Caco-2 (cell line): ENCODE results near the gene ITGB8. TPM values are rescaled to one million over a fixed set of nuclear protein-coding genes. Genes with fewer than 3 reads are reported as not detected.

Experiments
- BruUV-seq: library from RNA; stranded (reverse); fragments of 400-500 nt; replicated peaks from 2 replicates; lab custom pipeline; 2021; lab: Mats Ljungman, UMichigan
- CTCF ChIA-PET: fragments of 300-600 bp; sonication (Branson Sonifier 250); formaldehyde crosslinking; loops from one replicate; lab custom pipeline; 2022; ENCODE audit warnings: antibody characterized with exemption; lab: Charles Lee
- POLR2A ChIA-PET: fragments of 300-600 bp; sonication (Branson Sonifier 250); formaldehyde crosslinking; loops from one replicate; lab custom pipeline; 2022; ENCODE audit warnings: antibody characterized with exemption; lab: Charles Lee
- DNase-seq, 2 experiments: peaks; one replicate each; pipeline versions ENCODE4 v3.0.0 to v3.0.0-alpha.2; 2020 to 2022
- H3K27me3 ChIP-seq: replicated peaks from 2 replicates; pipeline ENCODE4 v1.6.0; 2011; ENCODE audit warnings: low read length; ENCODE audit not compliant: control insufficient read depth, insufficient read depth
- H3K36me3 ChIP-seq: 2 replicates; pipeline ENCODE4 v1.5.1; 2011; ENCODE audit warnings: low read length; ENCODE audit not compliant: control insufficient read depth, insufficient read depth
- H3K4me1 ChIP-seq: fragments of 250-450 bp; sonication (Bioruptor Pico); 2 replicates; pipeline ENCODE4 v1.5.1; 2020; ENCODE audit warnings: mild to moderate bottlenecking
- H3K4me3 ChIP-seq: 2 replicates; pipeline ENCODE4 v1.5.1; 2011; ENCODE audit warnings: low read depth, mild to moderate bottlenecking, control low read depth, low read length
- H3K9me3 ChIP-seq: fragments of 250-450 bp; sonication (Bioruptor Pico); 2 replicates; pipeline ENCODE4 v1.5.1; 2020; ENCODE audit warnings: mild to moderate bottlenecking, moderate library complexity
- H3K27ac Mint-ChIP-seq: one replicate; pipeline ENCODE4 v1.8.0; 2022; ENCODE audit warnings: mixed read lengths; ENCODE audit not compliant: unreplicated experiment
- H3K27me3 Mint-ChIP-seq: one replicate; pipeline ENCODE4 v1.8.0; 2022; ENCODE audit warnings: mixed read lengths; ENCODE audit not compliant: insufficient read depth, unreplicated experiment
- H3K36me3 Mint-ChIP-seq: one replicate; pipeline ENCODE4 v1.8.0; 2022; ENCODE audit warnings: mild to moderate bottlenecking, mixed read lengths; ENCODE audit not compliant: insufficient read depth, unreplicated experiment
- H3K4me1 Mint-ChIP-seq: one replicate; pipeline ENCODE4 v1.8.0; 2022; ENCODE audit warnings: low read depth, mixed read lengths; ENCODE audit not compliant: unreplicated experiment
- H3K4me3 Mint-ChIP-seq: one replicate; pipeline ENCODE4 v1.8.0; 2022; ENCODE audit warnings: mild to moderate bottlenecking, moderate library complexity, mixed read lengths; ENCODE audit not compliant: unreplicated experiment
- H3K9me3 Mint-ChIP-seq: one replicate; pipeline ENCODE4 v1.8.0; 2022; ENCODE audit warnings: mixed read lengths; ENCODE audit not compliant: unreplicated experiment
- intact Hi-C: fragments of 100-400 bp; cut with micrococcal nuclease; formaldehyde crosslinking; loops from one replicate; pipeline ENCODE4 v1.10.0; 2022; ENCODE audit not compliant: unreplicated experiment
- total RNA-seq: library from RNA; stranded (reverse); gene quantifications from 2 replicates; pipeline ENCODE4 v1.2.3, GENCODE V29; 2022
- TF ChIP-seq, protein P1 (sequence below), 2 experiments: fragments of 200-600 bp in 1 of 2; IDR thresholded peaks; 1 replicate in 1 of 2; 2 replicates in 1 of 2; pipeline versions ENCODE4 v1.5.1 to v1.8.0; 2011 to 2022; ENCODE audit warnings: antibody characterized with exemption in 1 of 2, control low read depth in 1 of 2, inconsistent platforms in 1 of 2, low read depth in 1 of 2, low read length in 1 of 2, mild to moderate bottlenecking in 1 of 2, moderate library complexity in 1 of 2; ENCODE audit not compliant: insufficient read depth in 1 of 2, severe bottlenecking in 1 of 2, unreplicated experiment in 1 of 2

ITGB8 gene
- total RNA-seq, 1 experiment from 2014 or later: 3.2 TPM

DNA sequence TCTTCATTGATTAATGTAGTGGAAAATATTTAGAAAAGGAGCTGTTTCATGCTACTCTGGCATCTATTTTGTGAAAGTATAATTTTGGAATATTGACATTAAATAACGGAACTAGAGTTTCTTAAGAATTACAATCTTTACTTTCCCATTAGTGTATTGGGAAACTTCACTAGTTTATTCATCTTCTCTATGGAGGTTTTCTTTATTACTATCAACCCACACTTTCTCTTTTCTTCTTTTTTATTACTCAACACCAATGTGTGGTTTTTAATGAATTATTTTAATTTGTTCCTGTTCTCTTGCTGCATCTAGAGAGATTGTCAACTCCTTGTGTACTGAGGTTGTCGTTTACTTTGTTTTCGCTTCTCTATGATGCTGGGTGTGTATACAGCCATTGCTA, 20.4 kb upstream of the ITGB8 start:
- H3K9me3 ChIP-seq: no peaks in the 10 kb centered on the region
- POLR2A ChIA-PET: no interaction called here
- Mint-ChIP-seq H3K4me3 (no peak overlapping the region), H3K36me3 (no peaks in the 10 kb centered on the region), H3K9me3 (no peaks in the 10 kb centered on the region), H3K4me1 (peaks cover 40% of the 10 kb centered on the region), H3K27me3 (no peaks in the 10 kb centered on the region), H3K27ac (no peak overlapping the region)
- H3K27me3 ChIP-seq: no peaks in the 10 kb centered on the region
- CTCF ChIA-PET: interaction anchor here (1.0 to 1.4 kb wide), 2 partner anchors 92 to 327 kb away, joined by 3 to 6 read pairs; partner anchors contain the start of gene MACC1
- intact Hi-C loops: loop anchor here (5.0 kb wide), 1 partner anchor 598 kb away; no protein-coding TSS in a partner anchor
- DNase-seq: no peak
- no peaks in the 10 kb centered on the region for H3K36me3 ChIP-seq
- BruUV-seq: no TSS peak
- TF ChIP-seq, protein P1, sequence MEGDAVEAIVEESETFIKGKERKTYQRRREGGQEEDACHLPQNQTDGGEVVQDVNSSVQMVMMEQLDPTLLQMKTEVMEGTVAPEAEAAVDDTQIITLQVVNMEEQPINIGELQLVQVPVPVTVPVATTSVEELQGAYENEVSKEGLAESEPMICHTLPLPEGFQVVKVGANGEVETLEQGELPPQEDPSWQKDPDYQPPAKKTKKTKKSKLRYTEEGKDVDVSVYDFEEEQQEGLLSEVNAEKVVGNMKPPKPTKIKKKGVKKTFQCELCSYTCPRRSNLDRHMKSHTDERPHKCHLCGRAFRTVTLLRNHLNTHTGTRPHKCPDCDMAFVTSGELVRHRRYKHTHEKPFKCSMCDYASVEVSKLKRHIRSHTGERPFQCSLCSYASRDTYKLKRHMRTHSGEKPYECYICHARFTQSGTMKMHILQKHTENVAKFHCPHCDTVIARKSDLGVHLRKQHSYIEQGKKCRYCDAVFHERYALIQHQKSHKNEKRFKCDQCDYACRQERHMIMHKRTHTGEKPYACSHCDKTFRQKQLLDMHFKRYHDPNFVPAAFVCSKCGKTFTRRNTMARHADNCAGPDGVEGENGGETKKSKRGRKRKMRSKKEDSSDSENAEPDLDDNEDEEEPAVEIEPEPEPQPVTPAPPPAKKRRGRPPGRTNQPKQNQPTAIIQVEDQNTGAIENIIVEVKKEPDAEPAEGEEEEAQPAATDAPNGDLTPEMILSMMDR (IDR thresholded peaks at IDR 0.05; ENCODE audit: insufficient read depth in 1 of 2, low read depth in 1 of 2, low read length in 1 of 2, severe bottlenecking in 1 of 2, unreplicated experiment in 1 of 2): no peak
- no peak overlapping the region for H3K4me3 ChIP-seq
- peaks cover 34% of the 10 kb centered on the region for H3K4me1 ChIP-seq

DNA sequence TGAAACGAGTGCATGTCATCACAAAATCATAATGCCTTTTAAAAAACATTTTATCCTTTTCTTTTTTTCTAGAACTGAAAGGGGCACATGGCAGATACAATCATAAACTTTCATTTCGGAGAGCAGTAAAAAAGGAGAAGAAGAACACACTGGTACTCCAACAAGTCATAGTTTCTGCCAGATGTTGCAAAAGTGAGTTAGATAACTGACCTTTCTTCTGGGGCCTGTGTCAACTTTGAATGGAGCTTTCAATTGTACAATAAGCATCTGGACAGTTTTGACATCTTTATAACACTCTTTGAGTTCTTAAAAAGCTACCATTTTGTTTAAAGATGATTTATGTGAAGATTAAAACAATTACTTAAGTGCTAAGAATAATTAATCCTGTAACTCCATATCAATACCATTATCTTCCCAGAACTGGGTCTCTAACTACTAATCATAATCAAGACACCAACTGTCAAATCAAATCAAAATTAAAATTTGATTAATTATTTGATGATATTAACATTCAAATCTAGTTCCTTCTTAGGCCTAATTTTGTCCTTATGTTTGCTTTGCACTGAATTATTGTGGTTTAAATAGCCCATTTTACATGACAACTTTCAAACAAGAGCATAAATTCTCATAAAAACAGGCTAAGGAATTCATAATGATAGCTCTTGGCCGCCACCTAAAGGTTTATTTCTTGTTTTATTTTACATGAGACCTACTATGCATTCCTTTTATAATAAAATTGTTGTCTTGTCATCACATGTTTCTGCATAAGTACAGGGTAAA, 19.5 kb upstream of the ITGB8 start:
- no peak overlapping the region for H3K27ac Mint-ChIP-seq
- H3K27me3 ChIP-seq: no peaks in the 10 kb centered on the region
- no peaks in the 10 kb centered on the region for H3K36me3 ChIP-seq
- BruUV-seq: no TSS peak
- H3K4me1 Mint-ChIP-seq: peaks cover 32% of the 10 kb centered on the region
- ChIA-PET CTCF (interaction anchor here (0.6 to 1.4 kb wide), 8 partner anchors 93 to 602 kb away, joined by 3 to 8 read pairs (median 6); partner anchors contain the start of genes MACC1 and POLR1F), POLR2A (interaction anchor here (1.3 kb wide), 1 partner anchor 94 kb away, joined by 4 read pairs; the partner anchor contains the start of gene MACC1)
- H3K36me3 Mint-ChIP-seq: no peaks in the 10 kb centered on the region
- H3K9me3 Mint-ChIP-seq: no peaks in the 10 kb centered on the region
- H3K27me3 Mint-ChIP-seq: no peaks in the 10 kb centered on the region
- no peak overlapping the region for H3K4me3 ChIP-seq
- TF ChIP-seq, protein P1 (IDR thresholded peaks at IDR 0.05; ENCODE audit: insufficient read depth in 1 of 2, low read depth in 1 of 2, low read length in 1 of 2, severe bottlenecking in 1 of 2, unreplicated experiment in 1 of 2): peak; percentile 38 to 51
- intact Hi-C loops: loop anchor here (1.0 to 5.0 kb wide), 7 partner anchors 94 to 599 kb away; partner anchors contain the start of gene MACC1
- H3K4me1 ChIP-seq: peaks cover 27% of the 10 kb centered on the region
- no peak overlapping the region for H3K4me3 Mint-ChIP-seq
- DNase-seq: peak in 1 of 2 experiments; percentile 58
- H3K9me3 ChIP-seq: no peaks in the 10 kb centered on the region

DNA sequence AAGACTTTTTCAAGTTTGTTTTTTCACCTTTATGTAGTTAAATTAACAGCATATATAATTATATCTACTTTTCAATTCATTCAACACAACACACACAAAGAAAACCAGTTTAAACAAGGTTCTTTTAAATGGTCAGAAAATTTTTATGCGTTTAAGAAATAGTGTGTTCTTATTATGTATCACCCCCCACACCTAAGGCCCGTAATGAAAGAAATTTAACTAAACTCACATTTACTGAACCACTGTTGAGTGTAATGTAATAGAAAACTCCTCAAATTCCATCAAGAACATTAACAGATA, 19.0 kb upstream of the ITGB8 start:
- POLR2A ChIA-PET: interaction anchor here (1.3 kb wide), 1 partner anchor 95 kb away, joined by 4 read pairs; the partner anchor contains the start of gene MACC1
- no peak overlapping the region for H3K4me3 ChIP-seq
- no peaks in the 10 kb centered on the region for H3K36me3 ChIP-seq
- no peaks in the 10 kb centered on the region for H3K9me3 ChIP-seq
- CTCF ChIA-PET: interaction anchor here (0.9 to 1.4 kb wide), 5 partner anchors 94 to 603 kb away, joined by 3 to 7 read pairs (median 6); partner anchors contain the start of genes MACC1 and POLR1F
- H3K4me1 ChIP-seq: peaks cover 22% of the 10 kb centered on the region
- H3K9me3 Mint-ChIP-seq: no peaks in the 10 kb centered on the region
- H3K27me3 Mint-ChIP-seq: no peaks in the 10 kb centered on the region
- TF ChIP-seq, protein P1 (IDR thresholded peaks at IDR 0.05; ENCODE audit: insufficient read depth in 1 of 2, low read depth in 1 of 2, low read length in 1 of 2, severe bottlenecking in 1 of 2, unreplicated experiment in 1 of 2): no peak
- no peaks in the 10 kb centered on the region for H3K27me3 ChIP-seq
- no TSS peak for BruUV-seq
- H3K27ac Mint-ChIP-seq: no peak overlapping the region
- no peak for DNase-seq
- no peak overlapping the region for H3K4me3 Mint-ChIP-seq
- intact Hi-C loops: loop anchor here (1.0 to 5.0 kb wide), 7 partner anchors 94 to 599 kb away; partner anchors contain the start of gene MACC1
- no peaks in the 10 kb centered on the region for H3K36me3 Mint-ChIP-seq
- H3K4me1 Mint-ChIP-seq: peaks cover 26% of the 10 kb centered on the region
